K562 (cell line): ENCODE data around the gene RNF187. TPM values are rescaled to one million over a fixed set of nuclear protein-coding genes. Genes with fewer than 3 reads are reported as not detected.

Experiments used
- ATAC-seq: fragments of 200-7000 bp; cut with Tn5 transposase; 3 replicates; pipeline ENCODE4 v1.9.1; 2020; ENCODE audit warnings: moderate library complexity
- BruUV-seq: library from RNA; stranded (reverse); fragments of 400-500 nt; replicated peaks from 2 replicates; lab custom pipeline; 2021; lab: Mats Ljungman, UMichigan
- CTCF ChIA-PET: fragments of 300-600 bp; formaldehyde crosslinking; extraction: SDS; loops from one replicate; lab custom pipeline; 2021; ENCODE audit warnings: low intra/inter-chr PET ratio; lab: Yijun Ruan, JAX
- POLR2A ChIA-PET: fragments of 300-600, 350-650 bp; sonication (Branson Sonifier 250); formaldehyde crosslinking; extraction: SDS; loops from one replicate; lab custom pipeline; 2021; ENCODE audit warnings: antibody characterized with exemption, inconsistent platforms; lab: Yijun Ruan, JAX
- DNase-seq, 4 experiments: peaks; one replicate each; pipeline versions ENCODE4 v3.0.0 to v3.0.0-alpha.2; 2011 to 2018; ENCODE audit warnings: low spot score in 3 of 4, mixed read lengths in 3 of 4; ENCODE audit errors: extremely low read depth in 1 of 4
- FAIRE-seq: peaks from 2 replicates; lab custom pipeline; 2011; peaks lifted over from hg19 to GRCh38; lab: Jason Lieb, UNC
- H2AFZ ChIP-seq: 2 replicates; pipeline ENCODE4 v1.6.0; 2011; ENCODE audit warnings: low read depth, low read length, control low read depth, inconsistent platforms
- H3K27ac ChIP-seq: fragments of 200-600 bp; 3 replicates; pipeline ENCODE4 v1.8.0; 2011; ENCODE audit warnings: low read depth, mild to moderate bottlenecking, control low read depth, inconsistent platforms, low read length, moderate library complexity, mixed read lengths; ENCODE audit errors: extremely low read depth
- H3K27me3 ChIP-seq, 2 experiments: fragments of 300-600 bp in 1 of 2; 2 replicates in 1 of 2; 3 replicates in 1 of 2; pipeline versions ENCODE4 v1.6.0 to v1.8.0; 2011; ENCODE audit warnings: inconsistent platforms in 2 of 2, low read length in 2 of 2, mild to moderate bottlenecking in 1 of 2, mixed read lengths in 1 of 2, moderate library complexity in 1 of 2; ENCODE audit not compliant: control insufficient read depth in 2 of 2, insufficient read depth in 2 of 2
- H3K36me3 ChIP-seq: fragments of 300-600 bp; 3 replicates; pipeline ENCODE4 v1.8.0; 2011; ENCODE audit warnings: mild to moderate bottlenecking, low read length, inconsistent platforms; ENCODE audit not compliant: control insufficient read depth, insufficient read depth
- H3K4me1 ChIP-seq, 2 experiments: fragments of 200-600 bp in 1 of 2; replicated peaks in 1 of 2; 2 replicates in 1 of 2; 3 replicates in 1 of 2; pipeline versions ENCODE4 v1.5.1 to v1.8.0; 2011; ENCODE audit warnings: inconsistent platforms in 2 of 2, low read length in 2 of 2, mild to moderate bottlenecking in 1 of 2, mixed read lengths in 1 of 2, moderate library complexity in 1 of 2; ENCODE audit not compliant: control insufficient read depth in 2 of 2, insufficient read depth in 2 of 2
- H3K4me2 ChIP-seq: 2 replicates; pipeline ENCODE4 v1.6.1; 2011; ENCODE audit warnings: low read length, control low read depth, inconsistent platforms, mixed read lengths; ENCODE audit not compliant: insufficient read depth
- H3K4me3 ChIP-seq: fragments of 200-600 bp; sonication (generic), shearing (Covaris generic); 2 replicates; pipeline ENCODE4 v1.5.1; 2016; ENCODE audit warnings: control low read depth, inconsistent platforms
- H3K79me2 ChIP-seq: fragments of 200-600 bp; 3 replicates; pipeline ENCODE4 v1.8.0; 2011; ENCODE audit warnings: low read length, inconsistent platforms; ENCODE audit not compliant: control insufficient read depth, insufficient read depth
- H3K9ac ChIP-seq, 2 experiments: 2 replicates each; pipeline versions ENCODE4 v1.6.0 to v1.6.1; 2011; ENCODE audit warnings: low read depth in 2 of 2, low read length in 2 of 2, control low read depth in 1 of 2, inconsistent platforms in 1 of 2, mild to moderate bottlenecking in 1 of 2, mixed read lengths in 1 of 2; ENCODE audit not compliant: insufficient read depth in 1 of 2
- H3K9me1 ChIP-seq: one replicate; pipeline ENCODE4 v1.6.0; 2011; ENCODE audit warnings: inconsistent platforms, mild to moderate bottlenecking, low read length, moderate library complexity; ENCODE audit not compliant: control insufficient read depth, insufficient read depth
- H3K9me3 ChIP-seq: replicated peaks from 2 replicates; pipeline ENCODE4 v1.5.1; 2011; ENCODE audit warnings: low read depth, low read length, inconsistent platforms; ENCODE audit not compliant: control insufficient read depth, insufficient read depth
- H4K20me1 ChIP-seq: replicated peaks from 2 replicates; pipeline ENCODE4 v1.6.1; 2011; ENCODE audit warnings: low read length, inconsistent platforms, mixed read lengths; ENCODE audit not compliant: control insufficient read depth, insufficient read depth
- CHD1 ChIP-seq: fragments of 200-600 bp; sonication (generic); IDR thresholded peaks from one replicate; pipeline ENCODE4 v1.6.1; 2012; ENCODE audit warnings: mild to moderate bottlenecking, moderate library complexity, low read length, inconsistent platforms
- CREM ChIP-seq: IDR thresholded peaks from 2 replicates; pipeline ENCODE4 v1.6.1; 2014; ENCODE audit warnings: antibody characterized with exemption, low read depth
- ESRRA ChIP-seq: fragments of 450-650 bp; IDR thresholded peaks from 2 replicates; pipeline ENCODE4 v1.6.1; 2014; ENCODE audit warnings: low read depth, mild to moderate bottlenecking, moderate library complexity, borderline replicate concordance
- GABPA ChIP-seq: fragments of 200-800 bp; sonication (Bioruptor generic); conservative IDR thresholded peaks from 2 replicates; pipeline ENCODE4 v1.6.1; 2016; ENCODE audit warnings: low read depth, missing genetic modification characterization, missing compliant biosample characterization
- GTF2F1 ChIP-seq: IDR thresholded peaks from 2 replicates; pipeline ENCODE4 v1.6.1; 2011; ENCODE audit warnings: low read depth, low read length, improper control_type of control experiment
- HNRNPL ChIP-seq: fragments of 200-400 bp; formaldehyde crosslinking; IDR thresholded peaks from 2 replicates; pipeline ENCODE4 v1.6.1; 2017; ENCODE audit warnings: low read depth, mild to moderate bottlenecking, low read length
- MTA2 ChIP-seq: fragments of 450-650 bp; IDR thresholded peaks from 2 replicates; pipeline ENCODE4 v1.6.1; 2016; ENCODE audit warnings: low read depth
- NR2C2 ChIP-seq, 2 experiments: fragments of 200-800 bp in 1 of 2; sonication (Bioruptor generic) in 1 of 2; sonication (generic) in 1 of 2; formaldehyde crosslinking in 1 of 2; IDR thresholded peaks; 2 replicates each; pipeline versions ENCODE4 v1.6.1 to v1.8.0; 2016 to 2022; ENCODE audit warnings: mild to moderate bottlenecking in 1 of 2, missing compliant biosample characterization in 1 of 2, missing genetic modification characterization in 1 of 2, missing genetic modification reagents in 1 of 2
- PTBP1 ChIP-seq: fragments of 200-400 bp; formaldehyde crosslinking; IDR thresholded peaks from 2 replicates; pipeline ENCODE4 v1.6.1; 2017; ENCODE audit warnings: low read depth, low read length
- SAFB ChIP-seq: fragments of 200-400 bp; formaldehyde crosslinking; IDR thresholded peaks from 2 replicates; pipeline ENCODE4 v1.6.1; 2017; ENCODE audit warnings: low read depth, low read length, borderline replicate concordance
- SIN3B ChIP-seq: fragments of 450-650 bp; IDR thresholded peaks from 2 replicates; pipeline ENCODE4 v1.6.1; 2017; ENCODE audit warnings: low read depth, mild to moderate bottlenecking, moderate library complexity
- ZNF707 ChIP-seq: fragments of 250-450 bp; sonication (Bioruptor Pico); conservative IDR thresholded peaks from 2 replicates; pipeline ENCODE4 v1.8.0; 2022; ENCODE audit warnings: inconsistent platforms, mild to moderate bottlenecking, moderate library complexity
- ZNF77 ChIP-seq: fragments of 250-450 bp; sonication (Bioruptor Pico); IDR thresholded peaks from 2 replicates; pipeline ENCODE4 v1.5.0; 2020
- WGBS: fragments of 100-300 bp; shearing (Covaris generic); methylation state at CpG from one replicate; pipeline ENCODE4 v1.1.6; 2016; ENCODE audit warnings: low coverage, mixed read lengths; ENCODE audit not compliant: insufficient coverage; ENCODE audit errors: missing lambda C conversion rate; 5-methylcytosine and 5-hydroxymethylcytosine counted together
- in situ Hi-C: fragments of 300-500 bp; cut with MboI; formaldehyde crosslinking; loops from 4 replicates; pipeline ENCODE4 v1.15.0; 2018; ENCODE audit warnings: inconsistent platforms, mixed read lengths
- intact Hi-C: fragments of 100-400 bp; cut with micrococcal nuclease; formaldehyde crosslinking; loops from 2 replicates; pipeline ENCODE4 v1.14.2; 2022
- polyA plus RNA-seq, 8 experiments: library from polyadenylated mRNA; depleted of rRNA in 4 of 8; stranded (reverse) in 5 of 8; unstranded in 3 of 8; fragments of >200 nt; fragmentation: Nextera tagmentation in 2 of 8; fragmentation: Illumina TruSeq in 1 of 8; extraction: Ambion mirVana in 2 of 8; extraction: Trizol in 1 of 8; gene quantifications; 2 replicates each; pipeline versions ENCODE4 v1.2.1 to v1.2.3, GENCODE V29; 2011 to 2014; ENCODE audit warnings: inconsistent platforms in 1 of 8, missing spikeins in 1 of 8
- total RNA-seq, 7 experiments: library from RNA; depleted of rRNA in 6 of 7; stranded (reverse); fragments of >200 nt in 6 of 7; fragmentation: Illumina TruSeq in 2 of 7; extraction: Trizol in 2 of 7; gene quantifications; 2 replicates each; pipeline versions ENCODE4 v1.2.1 to v1.2.3, GENCODE V29; 2011 to 2021; ENCODE audit warnings: low replicate concordance in 1 of 7
- TF ChIP-seq, protein P1 (sequence below), 2 experiments: fragments of 200-800 bp in 1 of 2; sonication (Bioruptor generic) in 1 of 2; sonication (generic) in 1 of 2; formaldehyde crosslinking in 1 of 2; IDR thresholded peaks in 1 of 2; conservative IDR thresholded peaks in 1 of 2; 2 replicates each; pipeline versions ENCODE4 v1.5.0 to v1.6.1; 2016 to 2020; ENCODE audit warnings: missing compliant biosample characterization in 1 of 2, missing genetic modification characterization in 1 of 2, missing genetic modification reagents in 1 of 2
- TF ChIP-seq, protein P2 (sequence below): fragments of 450-650 bp; formaldehyde crosslinking; IDR thresholded peaks from 2 replicates; pipeline ENCODE4 v1.4.0; 2020; ENCODE audit warnings: mild to moderate bottlenecking
- TF ChIP-seq, protein P3 (sequence below): fragments of 250-450 bp; sonication (Bioruptor Pico); IDR thresholded peaks from 2 replicates; pipeline ENCODE4 v1.8.0; 2021; ENCODE audit warnings: moderate library complexity, mild to moderate bottlenecking, inconsistent platforms

Gene RNF187
- total and polyA plus RNA-seq, 9 of the 15 experiments (the other 6 are each of a cell fraction or from before 2014, with no cell fraction given), result 2.3 to 119 (median 41.9) TPM

DNA sequence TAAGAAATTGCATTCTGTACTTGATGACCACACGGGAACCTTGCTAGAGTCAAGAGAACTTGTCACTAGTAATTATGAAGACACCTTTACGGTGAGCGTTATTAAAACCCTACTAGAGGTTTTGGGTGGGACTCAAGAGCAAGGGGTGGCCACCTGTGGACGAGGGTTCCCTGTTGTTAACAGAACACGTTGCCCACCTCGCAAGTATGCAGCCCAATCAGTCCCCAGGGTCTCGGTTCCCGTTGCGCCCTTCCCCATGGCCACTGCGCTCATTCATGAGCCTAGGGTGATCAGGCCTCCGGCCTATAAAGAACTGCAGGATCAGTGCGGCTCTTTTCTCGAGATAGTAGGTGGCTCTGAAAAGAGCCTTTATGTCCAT is 30.2 kb upstream of the RNF187 start (continued):
- TF ChIP-seq NR2C2 (CRISPR knock-in tag; IDR thresholded peaks at IDR 0.05), result no peak
- peak; percentile 4; the same call in 1 of the 2 replicates for TF ChIP-seq NR2C2 (tag; IDR thresholded peaks at IDR 0.05)
- peak; percentile 7; the same call in 1 of the 2 replicates for TF ChIP-seq SIN3B
- TF ChIP-seq ZNF707 (CRISPR knock-in tag), result 0 out of 2 replicates have a peak, but pooled peaks have one; percentile 14
- TF ChIP-seq CREM, result no peak
- peak; percentile 66; the same call in 1 of the 2 replicates for TF ChIP-seq PTBP1
- TF ChIP-seq, all 486 proteins: peak for 11

DNA sequence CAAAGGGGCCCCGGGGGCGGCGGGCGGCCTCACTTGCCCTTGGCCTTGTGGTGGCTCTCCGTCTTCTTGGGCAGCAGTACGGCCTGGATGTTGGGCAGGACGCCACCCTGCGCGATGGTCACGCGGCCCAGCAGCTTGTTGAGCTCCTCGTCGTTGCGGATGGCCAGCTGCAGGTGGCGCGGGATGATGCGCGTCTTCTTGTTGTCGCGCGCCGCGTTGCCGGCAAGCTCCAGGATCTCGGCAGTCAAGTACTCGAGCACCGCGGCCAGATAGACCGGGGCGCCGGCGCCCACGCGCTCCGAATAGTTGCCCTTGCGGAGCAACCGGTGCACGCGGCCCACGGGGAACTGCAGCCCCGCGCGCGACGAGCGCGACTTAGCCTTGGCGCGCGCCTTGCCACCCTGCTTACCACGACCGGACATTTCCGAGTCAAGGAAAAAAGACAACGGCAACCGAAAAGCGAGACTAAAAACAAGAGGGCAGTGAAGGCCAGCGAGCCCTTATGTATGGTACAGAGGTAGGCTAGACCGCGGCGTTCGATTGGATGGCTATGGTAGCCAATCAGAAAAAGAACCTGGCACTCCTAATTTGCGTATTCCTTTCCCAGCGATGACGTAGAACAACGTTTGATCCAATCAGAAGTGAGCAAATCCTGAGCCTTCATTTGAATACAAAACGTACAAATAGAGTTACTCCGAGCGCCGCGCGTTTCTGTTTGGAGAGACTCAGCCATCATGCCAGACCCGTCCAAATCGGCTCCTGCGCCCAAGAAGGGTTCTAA is 29.6 kb upstream of the RNF187 start:
- peak; percentile 98 for FAIRE-seq
- Histone ChIP-seq H2AFZ (peak overlapping the region; percentile 90), H3K9me1 (peaks cover 7% of the 10 kb centered on the region), H3K9ac (peak overlapping the region; percentile 95 to 96), H3K27me3 (no peaks in the 10 kb centered on the region), H3K27ac (peak overlapping the region; percentile 97), H3K9me3 (no peaks in the 10 kb centered on the region), H3K4me3 (peak overlapping the region; percentile 61), H4K20me1 (no peaks in the 10 kb centered on the region; the same call in 1 of the 2 replicates), H3K36me3 (peaks cover 26% of the 10 kb centered on the region), H3K79me2 (peaks cover 49% of the 10 kb centered on the region), H3K4me1 (peaks cover 27 to 37% of the 10 kb centered on the region in 2 experiments), H3K4me2 (peak overlapping the region; percentile 99)
- intact Hi-C loops (loop anchor here (1.0 to 5.0 kb wide), 6 partner anchors 29 to 327 kb away; partner anchors contain the start of genes RNF187 and TRIM11), in situ Hi-C loops (loop anchor here (10.0 kb wide), 1 partner anchor 113 kb away; no protein-coding TSS in a partner anchor)
- under 1% methylated on average over 72 of the region's 74 CpGs for WGBS
- ChIA-PET POLR2A (interaction anchor here (0.6 to 6.4 kb wide), 70 partner anchors 9 to 1596 kb away, joined by 3 to 64 read pairs (median 4); partner anchors contain the start of genes IBA57, RNF187 and TRIM11), CTCF (interaction anchor here (0.6 to 1.8 kb wide), 5 partner anchors 15 to 421 kb away, joined by 3 to 10 read pairs (median 3); no protein-coding TSS in a partner anchor)
- DNase-seq, result peak; percentile 98 to 100 (median 99)
- peak; percentile 91 for ATAC-seq
- TSS peak; percentile 78 for BruUV-seq
- peak; percentile 85 for TF ChIP-seq CHD1
- peak; percentile 70 for TF ChIP-seq ESRRA
- TF ChIP-seq, protein P1, sequence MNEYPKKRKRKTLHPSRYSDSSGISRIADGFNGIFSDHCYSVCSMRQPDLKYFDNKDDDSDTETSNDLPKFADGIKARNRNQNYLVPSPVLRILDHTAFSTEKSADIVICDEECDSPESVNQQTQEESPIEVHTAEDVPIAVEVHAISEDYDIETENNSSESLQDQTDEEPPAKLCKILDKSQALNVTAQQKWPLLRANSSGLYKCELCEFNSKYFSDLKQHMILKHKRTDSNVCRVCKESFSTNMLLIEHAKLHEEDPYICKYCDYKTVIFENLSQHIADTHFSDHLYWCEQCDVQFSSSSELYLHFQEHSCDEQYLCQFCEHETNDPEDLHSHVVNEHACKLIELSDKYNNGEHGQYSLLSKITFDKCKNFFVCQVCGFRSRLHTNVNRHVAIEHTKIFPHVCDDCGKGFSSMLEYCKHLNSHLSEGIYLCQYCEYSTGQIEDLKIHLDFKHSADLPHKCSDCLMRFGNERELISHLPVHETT (CRISPR knock-in tag; conservative IDR thresholded peaks at IDR 0.05 in 1 of 2, IDR thresholded peaks at IDR 0.05 in 1 of 2), result peak in 1 of 2 experiments; percentile 80; a peak in 2 of 4 replicates
- peak; percentile 99 for TF ChIP-seq SAFB
- peak; percentile 97 for TF ChIP-seq HNRNPL
- TF ChIP-seq GTF2F1, result peak; percentile 99
- TF ChIP-seq, protein P2, sequence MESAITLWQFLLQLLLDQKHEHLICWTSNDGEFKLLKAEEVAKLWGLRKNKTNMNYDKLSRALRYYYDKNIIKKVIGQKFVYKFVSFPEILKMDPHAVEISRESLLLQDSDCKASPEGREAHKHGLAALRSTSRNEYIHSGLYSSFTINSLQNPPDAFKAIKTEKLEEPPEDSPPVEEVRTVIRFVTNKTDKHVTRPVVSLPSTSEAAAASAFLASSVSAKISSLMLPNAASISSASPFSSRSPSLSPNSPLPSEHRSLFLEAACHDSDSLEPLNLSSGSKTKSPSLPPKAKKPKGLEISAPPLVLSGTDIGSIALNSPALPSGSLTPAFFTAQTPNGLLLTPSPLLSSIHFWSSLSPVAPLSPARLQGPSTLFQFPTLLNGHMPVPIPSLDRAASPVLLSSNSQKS (CRISPR knock-in tag), result 0 out of 2 replicates have a peak, but pooled peaks have one; percentile 3
- TF ChIP-seq MTA2, result no peak; the same call in 1 of the 2 replicates
- TF ChIP-seq, protein P3, sequence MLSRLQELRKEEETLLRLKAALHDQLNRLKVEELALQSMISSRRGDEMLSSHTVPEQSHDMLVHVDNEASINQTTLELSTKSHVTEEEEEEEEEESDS (CRISPR knock-in tag), result no peak
- peak; percentile 32; the same call in 1 of the 2 replicates for TF ChIP-seq GABPA (tag)
- TF ChIP-seq ZNF77 (CRISPR knock-in tag), result no peak
